ENCODE data around the gene CPZ.
A peak's percentile ranks its signal among the peaks of the same experiment; 100 is the strongest.
"Not testable (repeated sequence)": the region's sequence is repeated elsewhere in the genome, so short reads cannot be mapped to it uniquely, and the experiment has no call there.

CPZ gene

DNA sequence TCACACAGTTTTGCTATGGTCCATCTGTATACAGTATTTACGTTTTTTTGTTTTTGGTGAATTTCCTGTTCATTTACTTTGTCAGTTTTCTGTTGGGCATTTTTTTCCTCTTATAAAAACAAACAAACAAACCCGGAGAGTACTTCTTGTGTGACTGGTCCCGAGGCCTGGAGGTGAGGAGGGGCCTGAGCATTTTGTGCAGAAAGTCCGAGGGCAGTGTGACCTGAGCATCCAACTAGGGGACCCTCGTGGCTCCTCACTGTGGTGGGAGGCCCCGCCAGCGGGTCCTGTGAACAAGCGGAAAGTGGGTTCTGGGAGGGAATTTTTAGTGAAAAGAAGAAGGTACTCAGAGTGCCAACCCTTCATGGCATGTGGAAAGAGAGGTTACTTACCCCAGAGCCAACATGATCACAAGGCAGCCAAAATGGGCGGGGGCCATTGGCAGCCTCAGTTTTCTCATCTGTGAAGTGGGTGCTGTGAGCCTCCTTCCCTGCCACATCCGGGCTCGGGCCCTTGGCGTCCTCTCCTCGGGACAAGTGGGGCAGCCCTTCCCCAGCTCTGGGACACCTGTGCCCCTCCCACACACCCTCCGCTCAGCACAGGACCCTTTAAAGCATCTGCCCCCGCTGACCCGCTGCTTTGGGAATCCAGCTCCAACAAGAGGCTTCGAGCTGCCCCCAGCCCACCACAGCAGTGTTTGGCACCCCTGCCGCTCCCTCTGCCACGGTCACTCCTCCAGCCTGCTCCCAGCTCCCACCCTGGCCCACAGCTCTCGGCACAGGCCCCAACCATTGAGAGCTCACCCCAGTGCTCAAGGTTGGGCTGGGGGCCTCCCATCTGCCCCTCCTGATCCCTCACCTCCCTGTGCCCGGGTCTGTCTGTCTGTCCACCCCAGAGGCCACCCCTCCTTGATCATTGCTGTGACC is 35.2 kb upstream of the CPZ start:
- no peak for DNase-seq

DNA sequence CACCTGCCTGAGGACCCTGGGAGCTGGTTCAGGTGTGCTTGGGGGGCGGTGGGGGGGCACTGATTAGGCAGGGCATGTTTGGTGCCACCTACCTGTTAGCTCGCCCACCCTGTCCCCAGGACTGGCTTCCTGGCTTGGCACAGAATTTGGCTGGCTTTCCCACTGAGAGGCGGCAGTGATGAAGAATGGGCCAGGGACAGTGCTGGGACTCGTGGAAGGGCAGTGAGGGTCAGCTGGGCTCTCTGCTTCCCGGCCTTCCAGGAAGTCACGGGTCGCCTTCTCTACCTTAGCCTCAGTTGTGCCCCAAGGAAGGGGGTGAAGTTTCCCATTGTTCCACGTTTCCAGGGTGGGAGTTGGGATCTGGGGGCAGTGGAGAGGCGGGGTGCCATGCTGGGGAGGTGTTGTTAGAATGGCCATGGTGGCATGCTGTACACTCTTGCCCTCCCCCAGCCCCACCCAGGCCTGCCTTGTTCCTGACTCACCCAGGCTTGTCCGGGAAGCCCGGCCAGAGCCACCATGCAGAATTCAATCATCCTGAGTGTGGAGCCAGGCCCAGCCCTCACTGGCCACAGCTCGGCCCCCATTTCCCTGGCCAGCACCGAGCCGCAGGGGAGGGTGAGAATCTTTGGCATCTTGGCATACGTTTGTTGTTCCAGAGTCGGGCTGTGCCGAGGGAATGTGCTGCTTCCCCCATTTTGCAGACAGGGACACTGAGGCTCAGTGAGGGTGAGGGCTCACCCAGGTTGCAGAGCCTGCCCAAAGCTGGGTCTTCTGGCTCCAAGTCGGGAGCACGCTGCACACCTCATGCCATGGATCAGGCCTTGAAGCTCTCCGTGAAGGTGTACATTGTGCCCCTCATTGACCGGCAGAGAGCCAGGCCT is 34.2 kb upstream of the CPZ start:
- DNase-seq = no peak

- DNase-seq = no peak
Measured at GRCh38 chr4:8559011-8559410, 33.6 kb upstream of the CPZ start.

- no peak for DNase-seq
Measured at GRCh38 chr4:8559524-8560264, 32.9 kb upstream of the CPZ start.

- DNase-seq = no peak
Measured at GRCh38 chr4:8560265-8561047, 32.1 kb upstream of the CPZ start.

GRCh38 chr4:8564595-8564994 is 28.0 kb upstream of the CPZ start:
- DNase-seq = no peak

- no peak for DNase-seq
Measured at GRCh38 chr4:8568068-8568668, 24.4 kb upstream of the CPZ start.

GRCh38 chr4:8570201-8570600 is 22.4 kb upstream of the CPZ start:
- no peak for DNase-seq

DNA sequence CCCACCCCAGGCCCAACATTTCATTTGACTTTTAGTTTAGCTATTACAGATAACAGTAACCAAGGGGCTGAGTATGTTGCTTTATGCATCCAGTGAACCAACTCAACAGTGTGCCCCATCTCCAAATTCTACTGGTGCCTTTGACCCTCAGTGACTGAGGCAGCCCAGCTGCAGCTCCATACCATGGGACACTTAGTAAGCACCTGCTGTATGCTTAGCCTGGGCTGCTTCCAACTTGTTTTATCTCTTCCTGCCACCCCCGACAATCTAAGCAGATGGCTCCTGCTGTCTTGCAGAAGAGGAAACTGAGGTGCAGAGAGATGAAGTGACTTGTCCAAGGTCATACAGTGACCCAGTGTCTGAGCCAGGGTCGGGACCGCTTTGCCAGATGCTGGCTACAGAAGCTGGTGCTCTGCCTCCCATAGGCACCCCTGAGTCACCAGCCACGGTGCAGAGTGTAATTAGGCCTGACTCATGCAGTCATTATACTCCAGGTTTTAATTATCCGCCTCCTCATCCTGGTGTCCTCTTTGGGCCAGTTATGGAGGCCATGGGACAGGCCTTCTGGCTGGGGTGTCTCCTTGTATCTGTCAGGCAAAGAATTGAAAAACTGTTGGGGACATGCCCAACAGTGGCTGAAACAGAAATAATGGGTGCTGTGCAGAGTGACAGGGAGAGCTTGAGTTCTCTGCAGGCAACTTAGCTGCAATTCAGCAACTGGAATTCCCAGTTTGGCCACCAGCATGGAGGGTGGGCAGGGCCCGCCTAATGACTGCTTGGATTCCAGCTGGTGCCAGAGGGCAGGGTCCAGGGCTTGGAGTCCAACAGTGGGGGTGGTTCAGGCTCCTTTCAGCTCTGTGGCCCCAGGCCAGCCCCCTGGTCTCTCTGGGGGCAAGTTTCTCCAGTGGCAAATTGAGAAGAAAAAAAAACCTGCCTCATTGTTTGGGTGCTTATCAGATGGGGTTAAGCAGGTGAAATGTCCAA is 20.6 kb upstream of the CPZ start:
- no peak for DNase-seq

- DNase-seq = no peak
Measured at GRCh38 chr4:8573266-8573665, 19.3 kb upstream of the CPZ start.

DNA sequence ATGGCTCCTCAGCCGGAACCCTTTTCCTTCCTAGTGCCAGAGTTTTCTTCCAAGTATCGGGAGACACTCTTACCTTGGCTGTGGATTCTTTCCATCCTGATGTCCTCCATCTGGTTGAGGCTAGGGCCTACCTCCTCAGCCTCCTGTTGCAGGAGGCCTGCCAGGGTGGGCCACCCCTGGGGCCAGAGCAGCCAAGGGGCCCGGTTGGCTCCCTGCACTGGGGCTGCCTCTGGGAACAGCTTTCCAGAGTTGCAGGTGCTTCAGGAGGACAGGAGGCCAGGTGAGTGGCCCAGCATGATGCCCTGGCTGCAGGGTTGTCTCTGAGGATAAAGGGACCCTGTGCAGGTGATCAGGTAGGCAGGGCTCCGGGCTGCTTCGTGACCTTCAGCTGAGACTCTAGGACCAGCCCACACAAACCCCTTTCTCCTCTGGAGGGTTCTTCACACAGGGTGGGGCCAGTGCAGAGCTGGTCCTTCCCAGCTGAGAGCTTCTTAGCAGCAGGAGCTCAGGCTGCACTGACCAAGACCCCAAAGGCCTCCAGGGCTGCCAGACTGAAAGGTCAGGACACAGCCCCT is 17.7 kb upstream of the CPZ start:
- DNase-seq = no peak

DNA sequence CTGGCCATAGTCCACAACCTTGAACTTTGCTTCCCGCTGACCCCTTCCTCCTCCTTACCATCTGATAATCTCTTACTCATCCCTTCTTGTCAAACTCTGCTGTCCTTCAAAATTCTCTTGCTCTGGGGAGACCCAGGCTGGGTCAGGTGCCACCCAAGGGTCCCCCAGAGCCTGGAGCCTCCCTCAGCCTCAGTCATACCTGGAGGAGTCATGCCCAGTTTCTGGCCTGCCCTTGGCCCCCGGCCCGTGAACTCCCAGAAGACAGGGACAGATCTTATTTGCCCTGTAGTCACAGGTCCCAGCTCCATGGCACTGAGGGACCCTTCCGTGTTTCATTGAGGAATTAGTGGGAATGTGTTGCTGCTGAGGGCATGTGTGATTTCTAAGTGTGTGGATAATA is 17.1 kb upstream of the CPZ start:
- no peak for DNase-seq

DNA sequence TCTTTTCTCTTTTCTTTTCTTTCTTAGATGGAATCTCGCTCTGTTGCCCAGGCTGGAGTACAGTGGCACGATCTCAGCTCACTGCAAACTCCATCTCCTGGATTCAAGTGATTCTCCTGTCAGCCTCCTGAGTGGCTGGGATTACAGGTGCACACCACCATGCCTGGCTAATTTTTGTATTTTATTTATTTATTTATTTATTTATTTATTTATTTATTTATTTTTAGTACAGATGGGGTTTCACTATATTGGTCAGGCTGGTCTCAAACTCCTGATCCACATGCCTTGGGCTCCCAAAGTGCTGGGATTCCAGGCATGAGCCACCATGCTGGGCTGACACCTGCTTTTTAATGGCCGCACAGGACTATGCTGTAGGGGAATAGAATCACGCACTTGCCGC is 16.0 kb upstream of the CPZ start:
- DNase-seq = not testable (repeated sequence)

GRCh38 chr4:8577046-8577445 is 15.5 kb upstream of the CPZ start:
- no peak for DNase-seq

GRCh38 chr4:8577972-8578371 is 14.6 kb upstream of the CPZ start:
- DNase-seq = no peak

DNA sequence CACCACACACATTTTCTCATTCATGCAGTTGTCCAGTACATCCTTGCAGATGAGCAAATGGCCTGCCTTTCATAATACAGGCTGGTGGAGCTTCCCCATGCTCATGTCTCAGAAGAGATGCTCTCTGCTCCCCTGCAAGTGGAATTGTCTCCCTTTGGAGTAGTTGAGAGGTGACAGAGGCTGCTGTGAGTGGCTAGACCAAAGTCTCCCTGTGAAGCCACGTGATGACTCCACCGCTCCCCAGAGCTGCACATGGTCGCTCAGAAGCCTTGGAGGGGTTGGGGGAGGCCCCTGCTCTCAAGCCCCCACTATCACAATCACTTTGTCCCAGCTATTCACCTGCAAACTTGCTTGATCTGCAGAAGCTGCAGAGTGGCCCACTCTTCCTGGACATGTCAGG is 13.8 kb upstream of the CPZ start:
- DNase-seq = no peak

- no peak for DNase-seq
Measured at GRCh38 chr4:8579526-8580320, 12.8 kb upstream of the CPZ start.

DNA sequence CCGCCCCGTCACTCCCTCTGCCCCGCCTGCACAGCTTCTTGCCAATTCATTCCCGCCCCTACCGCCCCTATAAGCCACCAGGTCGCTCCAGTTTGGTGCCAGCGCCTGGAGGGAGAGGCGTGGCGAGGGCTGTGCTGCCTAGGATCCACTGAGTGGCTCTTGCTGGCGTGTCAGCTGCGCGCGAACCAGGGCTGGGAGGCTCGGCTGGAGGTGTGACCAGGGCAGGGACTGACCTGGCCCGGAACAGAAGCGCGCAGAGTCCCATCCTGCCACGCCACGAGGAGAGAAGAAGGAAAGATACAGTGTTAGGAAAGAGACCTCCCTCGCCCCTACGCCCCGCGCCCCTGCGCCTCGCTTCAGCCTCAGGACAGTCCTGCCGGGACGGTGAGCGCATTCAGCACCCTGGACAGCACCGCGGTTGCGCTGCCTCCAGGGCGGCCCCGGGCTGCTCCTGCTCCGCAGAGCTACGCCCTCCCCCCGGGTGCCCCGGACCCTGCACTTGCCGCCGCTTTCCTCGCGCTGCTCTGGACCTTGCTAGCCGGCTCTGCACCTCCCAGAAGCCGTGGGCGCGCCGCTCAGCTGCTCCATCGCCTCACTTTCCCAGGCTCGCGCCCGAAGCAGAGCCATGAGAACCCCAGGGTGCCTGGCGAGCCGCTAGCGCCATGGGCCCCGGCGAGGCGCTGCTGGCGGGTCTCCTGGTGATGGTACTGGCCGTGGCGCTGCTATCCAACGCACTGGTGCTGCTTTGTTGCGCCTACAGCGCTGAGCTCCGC is 12.1 kb upstream of the CPZ start, which contains the start of gene GPR78:
TSS of gene GPR78 (plus strand) at position 72 of the 773 bp plus-strand sequence. CDS start at position 663, 591 bp downstream.
- DNase-seq = peak; percentile 33 to 61

Data from stimulated activated CD4-positive, alpha-beta T cell treated with anti-CD3 and anti-CD28 coated beads, Interleukin-2, amount 100 ng/mL, for 24 hours (primary cell).